ENCODE data around the gene TEX2.

DNA sequence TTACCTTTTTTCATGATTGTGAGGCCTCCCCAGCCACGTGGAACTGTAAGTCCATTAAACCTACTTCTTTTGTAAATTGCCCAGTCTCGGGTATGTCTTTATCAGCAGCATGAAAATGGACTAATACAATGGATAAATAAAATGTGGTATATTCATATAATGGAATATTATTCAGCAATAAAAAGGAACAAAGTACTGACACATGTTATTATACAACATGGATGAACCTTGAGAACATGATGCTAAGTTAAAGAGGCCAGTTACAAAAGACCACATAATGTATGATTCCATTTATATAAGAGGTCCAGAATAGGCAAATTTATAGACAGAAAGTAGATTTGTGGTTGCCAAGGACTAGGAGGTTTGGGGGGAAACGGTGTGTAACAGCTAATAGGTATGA is 138.5 kb downstream of the TEX2 start:
- TF ChIP-seq, protein P1, sequence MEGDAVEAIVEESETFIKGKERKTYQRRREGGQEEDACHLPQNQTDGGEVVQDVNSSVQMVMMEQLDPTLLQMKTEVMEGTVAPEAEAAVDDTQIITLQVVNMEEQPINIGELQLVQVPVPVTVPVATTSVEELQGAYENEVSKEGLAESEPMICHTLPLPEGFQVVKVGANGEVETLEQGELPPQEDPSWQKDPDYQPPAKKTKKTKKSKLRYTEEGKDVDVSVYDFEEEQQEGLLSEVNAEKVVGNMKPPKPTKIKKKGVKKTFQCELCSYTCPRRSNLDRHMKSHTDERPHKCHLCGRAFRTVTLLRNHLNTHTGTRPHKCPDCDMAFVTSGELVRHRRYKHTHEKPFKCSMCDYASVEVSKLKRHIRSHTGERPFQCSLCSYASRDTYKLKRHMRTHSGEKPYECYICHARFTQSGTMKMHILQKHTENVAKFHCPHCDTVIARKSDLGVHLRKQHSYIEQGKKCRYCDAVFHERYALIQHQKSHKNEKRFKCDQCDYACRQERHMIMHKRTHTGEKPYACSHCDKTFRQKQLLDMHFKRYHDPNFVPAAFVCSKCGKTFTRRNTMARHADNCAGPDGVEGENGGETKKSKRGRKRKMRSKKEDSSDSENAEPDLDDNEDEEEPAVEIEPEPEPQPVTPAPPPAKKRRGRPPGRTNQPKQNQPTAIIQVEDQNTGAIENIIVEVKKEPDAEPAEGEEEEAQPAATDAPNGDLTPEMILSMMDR (IDR thresholded peaks at IDR 0.05) = no peak
- no peak for TF ChIP-seq POLR2A (IDR thresholded peaks at IDR 0.05)

Measured in Peyer's patch (tissue), 4 donors.